OCI-LY7 (cell line): Measurements from ENCODE around the gene TCAP.

Experiments
- EZH2phosphoT487 ChIP-seq: fragments of 200-600 bp; sonication (generic); IDR thresholded peaks from 2 replicates; pipeline ENCODE4 v1.6.1; 2018; ENCODE audit warnings: low read depth, borderline replicate concordance, mild to moderate bottlenecking, mixed run types, antibody characterized with exemption, low read length, moderate library complexity, mixed read lengths
- TF ChIP-seq, protein P1 (sequence below): fragments of 200-600 bp; sonication (generic); conservative IDR thresholded peaks from 2 replicates; pipeline ENCODE4 v1.5.1; 2014; ENCODE audit warnings: mild to moderate bottlenecking, antibody characterized with exemption, low read length, moderate library complexity, mixed read lengths

DNA sequence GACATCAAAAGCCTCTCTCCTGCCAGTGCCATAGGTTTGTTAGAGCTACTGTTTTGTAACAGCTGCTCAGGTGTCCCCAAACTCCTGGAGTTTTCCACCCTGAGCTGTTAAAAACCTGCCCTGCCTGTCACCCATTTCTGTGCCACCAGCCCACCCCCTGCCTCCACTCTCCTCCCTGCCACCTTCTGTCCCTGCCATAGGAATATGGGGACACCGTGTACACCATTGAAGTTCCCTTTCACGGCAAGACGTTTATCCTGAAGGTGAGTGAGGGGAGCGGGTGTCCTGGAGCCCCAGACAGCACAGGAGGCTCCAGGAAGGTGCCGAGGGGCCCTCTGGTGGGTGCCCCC lies 5.2 kb upstream of the TCAP start:
- TF ChIP-seq, protein P1, sequence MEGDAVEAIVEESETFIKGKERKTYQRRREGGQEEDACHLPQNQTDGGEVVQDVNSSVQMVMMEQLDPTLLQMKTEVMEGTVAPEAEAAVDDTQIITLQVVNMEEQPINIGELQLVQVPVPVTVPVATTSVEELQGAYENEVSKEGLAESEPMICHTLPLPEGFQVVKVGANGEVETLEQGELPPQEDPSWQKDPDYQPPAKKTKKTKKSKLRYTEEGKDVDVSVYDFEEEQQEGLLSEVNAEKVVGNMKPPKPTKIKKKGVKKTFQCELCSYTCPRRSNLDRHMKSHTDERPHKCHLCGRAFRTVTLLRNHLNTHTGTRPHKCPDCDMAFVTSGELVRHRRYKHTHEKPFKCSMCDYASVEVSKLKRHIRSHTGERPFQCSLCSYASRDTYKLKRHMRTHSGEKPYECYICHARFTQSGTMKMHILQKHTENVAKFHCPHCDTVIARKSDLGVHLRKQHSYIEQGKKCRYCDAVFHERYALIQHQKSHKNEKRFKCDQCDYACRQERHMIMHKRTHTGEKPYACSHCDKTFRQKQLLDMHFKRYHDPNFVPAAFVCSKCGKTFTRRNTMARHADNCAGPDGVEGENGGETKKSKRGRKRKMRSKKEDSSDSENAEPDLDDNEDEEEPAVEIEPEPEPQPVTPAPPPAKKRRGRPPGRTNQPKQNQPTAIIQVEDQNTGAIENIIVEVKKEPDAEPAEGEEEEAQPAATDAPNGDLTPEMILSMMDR = no peak
- no peak for TF ChIP-seq EZH2phosphoT487
